Heart left ventricle (tissue), 16 donors: ENCODE results near the gene IL36B. TPM values are rescaled to one million over a fixed set of nuclear protein-coding genes. Genes with fewer than 3 reads are reported as not detected.

Experiments used
- ATAC-seq, 4 donors: fragments of 200-7000 bp; cut with Tn5 transposase; one replicate each; pipeline ENCODE4 v1.9.1; 2020 to 2022; ENCODE audit warnings: moderate library complexity in 4 of 4, mild to moderate bottlenecking in 3 of 4, moderate number of reproducible peaks in 1 of 4
- DNase-seq, 5 donors: peaks; one replicate each; pipeline ENCODE4 v3.0.0-alpha.2; 2020
- H3K27ac ChIP-seq, 12 donors: fragments of 200-600 bp; sonication (generic) in 4 of 12; one replicate each; pipeline versions ENCODE4 v1.5.0 to v1.8.0; 2016 to 2022; ENCODE audit warnings: mild to moderate bottlenecking in 2 of 12
- H3K27me3 ChIP-seq, 9 donors: fragments of 200-600 bp; sonication (generic) in 2 of 9; one replicate each; pipeline versions ENCODE4 v1.5.1 to v1.8.0; 2016 to 2022; ENCODE audit warnings: mild to moderate bottlenecking in 3 of 9
- H3K36me3 ChIP-seq, 9 donors: fragments of 200-600 bp; sonication (generic) in 2 of 9; one replicate each; pipeline versions ENCODE4 v1.5.0 to v1.8.0; 2018 to 2022; ENCODE audit warnings: mild to moderate bottlenecking in 2 of 9
- H3K4me1 ChIP-seq, 12 donors: fragments of 200-600 bp; sonication (generic) in 4 of 12; one replicate each; pipeline versions ENCODE4 v1.5.0 to v1.8.0; 2016 to 2022; ENCODE audit warnings: mild to moderate bottlenecking in 3 of 12
- H3K4me3 ChIP-seq, 12 donors: fragments of 200-600 bp; sonication (generic) in 4 of 12; one replicate each; pipeline versions ENCODE4 v1.5.0 to v1.8.0; 2017 to 2022; ENCODE audit warnings: mild to moderate bottlenecking in 9 of 12, moderate library complexity in 4 of 12
- H3K9me3 ChIP-seq, 12 donors: fragments of 200-600 bp; sonication (generic) in 4 of 12; one replicate each; pipeline versions ENCODE4 v1.5.0 to v1.8.0; 2016 to 2022; ENCODE audit warnings: mild to moderate bottlenecking in 1 of 12
- POLR2A ChIP-seq, 2 donors: fragments of 450-650 bp; IDR thresholded peaks; one replicate each; pipeline ENCODE4 v1.6.1; 2017; ENCODE audit warnings: antibody characterized with exemption in 2 of 2, mild to moderate bottlenecking in 2 of 2, moderate library complexity in 2 of 2
- WGBS, 4 donors: extraction: QIAGEN DNeasy Blood & Tissue Kit in 2 of 4; methylation state at CpG; one replicate each; pipeline versions ENCODE4 v1.1.5 to v1.1.7; 2013 to 2018; 5-methylcytosine and 5-hydroxymethylcytosine counted together
- intact Hi-C, 10 donors: fragments of 100-400 bp; cut with DNase I; formaldehyde crosslinking; loops; one replicate each; pipeline versions ENCODE4 v1.11.1 to v1.14.2; 2022
- polyA plus RNA-seq, 2 donors: library from polyadenylated mRNA; stranded (reverse); fragments of 200-250 nt; gene quantifications; one replicate each; pipeline ENCODE4 v1.2.3, GENCODE V29; 2013
- total RNA-seq, 9 donors: library from RNA; depleted of rRNA in 2 of 9; stranded (reverse); fragments of >200 nt in 2 of 9; fragmentation: NEBNext Ultra II Directional in 3 of 9; extraction: Animal tissue kit (Norgen Biotek cat#: 25700) in 3 of 9; gene quantifications; one replicate each; pipeline versions ENCODE4 v1.1.0 to v1.2.4, GENCODE V29; 2016 to 2023
- TF ChIP-seq, protein P1 (sequence below), 12 donors: fragments of 200-600 bp; sonication (generic) in 4 of 12; IDR thresholded peaks; one replicate each; pipeline versions ENCODE4 v1.5.0 to v1.8.0; 2018 to 2022; ENCODE audit warnings: antibody characterized with exemption in 12 of 12, mild to moderate bottlenecking in 5 of 12
- donor health status: ischemic (EF 13 %, LVEDD 7.1; RV severe dilation, severe dysfunction).
- donor health status: healthy with polysubstance abuse.
- donor health status: DM: no; HTN: yes; CAD: no.
- donor health status: DM: no; HTN: no; CAD: no.
- donor health status: ischemic (EF 25% LVEDD 6.9; RV normal size, moderate dysfunction).
- donor health status: ischemic (EF 25% LVEDD 5.7; RV mildly dilated, moderate dysfunction).
- donor health status: healthy.
- donor health status: DM: yes; HTN: yes; CAD: no.
- donor health status: ischemic (EF 35%, LVEDD 5.7; RV mildly dilated, moderate dysfunction).
- donor health status: nonischemic (EF 11% LVEDD 7.7; RV severe dilation, severe dysfunction).
- donor health status: DM: yes; HTN: yes; CAD: no.
- donor health status: PGD.
- donor health status: ischemic (EF 29% LVEDD 5.4; RV normal size, mild dysfunction).
- donor health status: nonischemic (EF 23%, LVEDD 6.1; RV moderate dilation, normal function).

The IL36B gene
- total and polyA plus RNA-seq, 11 donors = not detected

DNA sequence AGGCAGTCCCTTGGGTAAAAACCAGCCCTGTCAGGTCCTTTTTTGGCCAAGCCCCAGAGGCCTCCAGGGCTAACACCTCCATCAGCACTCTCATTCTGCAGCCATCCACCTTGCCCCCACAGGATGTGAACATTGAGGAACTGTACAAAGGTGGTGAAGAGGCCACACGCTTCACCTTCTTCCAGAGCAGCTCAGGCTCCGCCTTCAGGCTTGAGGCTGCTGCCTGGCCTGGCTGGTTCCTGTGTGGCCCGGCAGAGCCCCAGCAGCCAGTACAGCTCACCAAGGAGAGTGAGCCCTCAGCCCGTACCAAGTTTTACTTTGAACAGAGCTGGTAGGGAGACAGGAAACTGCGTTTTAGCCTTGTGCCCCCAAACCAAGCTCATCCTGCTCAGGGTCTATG is 22.4 kb upstream of the IL36B start:
- H3K9me3 ChIP-seq = no peaks in the 10 kb centered on the region
- peaks cover 0 to 10% (median 0%) of the 10 kb centered on the region in 12 donors for H3K4me1 ChIP-seq
- no peak for ATAC-seq
- DNase-seq = no peak
- H3K27ac ChIP-seq = no peak overlapping the region
- 78 to 94% (median 87%) methylated on average over 2 to 5 of the region's 5 CpGs for WGBS, 4 donors
- H3K27me3 ChIP-seq = no peaks in the 10 kb centered on the region
- TF ChIP-seq POLR2A (IDR thresholded peaks at IDR 0.05) = no peak
- TF ChIP-seq, protein P1, sequence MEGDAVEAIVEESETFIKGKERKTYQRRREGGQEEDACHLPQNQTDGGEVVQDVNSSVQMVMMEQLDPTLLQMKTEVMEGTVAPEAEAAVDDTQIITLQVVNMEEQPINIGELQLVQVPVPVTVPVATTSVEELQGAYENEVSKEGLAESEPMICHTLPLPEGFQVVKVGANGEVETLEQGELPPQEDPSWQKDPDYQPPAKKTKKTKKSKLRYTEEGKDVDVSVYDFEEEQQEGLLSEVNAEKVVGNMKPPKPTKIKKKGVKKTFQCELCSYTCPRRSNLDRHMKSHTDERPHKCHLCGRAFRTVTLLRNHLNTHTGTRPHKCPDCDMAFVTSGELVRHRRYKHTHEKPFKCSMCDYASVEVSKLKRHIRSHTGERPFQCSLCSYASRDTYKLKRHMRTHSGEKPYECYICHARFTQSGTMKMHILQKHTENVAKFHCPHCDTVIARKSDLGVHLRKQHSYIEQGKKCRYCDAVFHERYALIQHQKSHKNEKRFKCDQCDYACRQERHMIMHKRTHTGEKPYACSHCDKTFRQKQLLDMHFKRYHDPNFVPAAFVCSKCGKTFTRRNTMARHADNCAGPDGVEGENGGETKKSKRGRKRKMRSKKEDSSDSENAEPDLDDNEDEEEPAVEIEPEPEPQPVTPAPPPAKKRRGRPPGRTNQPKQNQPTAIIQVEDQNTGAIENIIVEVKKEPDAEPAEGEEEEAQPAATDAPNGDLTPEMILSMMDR (IDR thresholded peaks at IDR 0.05) = no peak
- intact Hi-C loops = no loop called here
- H3K36me3 ChIP-seq = no peaks in the 10 kb centered on the region
- no peak overlapping the region for H3K4me3 ChIP-seq

DNA sequence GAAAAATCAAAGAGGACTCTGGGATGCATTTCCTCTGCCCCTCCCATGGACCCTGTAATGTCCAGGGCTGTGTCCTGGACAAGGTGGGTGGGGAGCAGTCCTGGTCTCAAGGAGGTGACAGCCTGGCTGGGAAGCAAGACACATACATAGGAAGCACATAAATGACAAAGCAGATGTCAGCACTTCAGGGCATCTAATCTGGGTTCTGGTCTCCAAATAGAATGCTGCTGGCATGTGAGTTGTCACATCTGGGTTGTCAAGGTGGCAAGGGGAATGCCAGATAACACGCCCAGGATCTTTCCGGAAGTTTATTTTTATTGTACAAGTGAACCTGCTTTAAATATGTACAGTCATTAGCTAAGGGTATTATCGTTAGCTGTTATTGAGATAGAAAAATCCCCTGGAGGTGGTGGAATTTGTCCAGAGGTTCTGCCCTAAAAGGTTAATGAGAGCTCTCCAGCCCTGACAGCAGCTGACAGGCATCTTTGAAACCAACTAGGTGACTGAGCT is 20.7 kb upstream of the IL36B start:
- H3K36me3 ChIP-seq = no peaks in the 10 kb centered on the region
- peaks cover 0 to 10% (median 0%) of the 10 kb centered on the region in 12 donors for H3K4me1 ChIP-seq
- 14 to 35% (median 26%) methylated on average over 3 of the region's 3 CpGs for WGBS, 4 donors
- H3K9me3 ChIP-seq = no peaks in the 10 kb centered on the region
- no peak overlapping the region for H3K4me3 ChIP-seq
- intact Hi-C loops = no loop called here
- DNase-seq (no peak), ATAC-seq (peak in 2 of 4 donors; percentile 38 to 44)
- no peak for TF ChIP-seq POLR2A (IDR thresholded peaks at IDR 0.05)
- H3K27ac ChIP-seq = no peak overlapping the region
- no peaks in the 10 kb centered on the region for H3K27me3 ChIP-seq

DNA sequence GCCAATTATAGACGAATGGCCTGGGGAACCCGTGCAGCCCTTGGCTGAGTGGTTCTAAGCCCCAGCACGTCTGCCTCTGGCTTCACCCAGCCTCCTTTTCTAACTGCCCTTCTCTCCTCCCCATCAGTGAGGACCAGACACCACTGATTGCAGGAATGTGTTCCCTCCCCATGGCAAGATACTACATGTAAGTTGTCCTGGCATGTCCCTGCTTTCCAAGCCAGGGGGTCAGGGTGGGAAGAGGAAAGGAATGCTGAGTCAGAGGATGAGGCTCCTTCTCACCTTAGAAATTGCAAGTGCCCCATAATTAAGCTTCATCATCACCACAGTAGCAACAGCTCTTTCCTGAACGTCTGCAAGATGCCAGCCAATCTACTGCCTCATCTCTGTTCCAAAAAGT is 19.9 kb upstream of the IL36B start:
- DNase-seq (no peak), ATAC-seq (no peak)
- H3K9me3 ChIP-seq = no peaks in the 10 kb centered on the region
- no peak overlapping the region for H3K4me3 ChIP-seq
- intact Hi-C loops = no loop called here
- H3K36me3 ChIP-seq = no peaks in the 10 kb centered on the region
- no peak for TF ChIP-seq POLR2A (IDR thresholded peaks at IDR 0.05)
- TF ChIP-seq, protein P1 (IDR thresholded peaks at IDR 0.05) = no peak
- 36 to 52% (median 48%) methylated on average over 3 to 4 of the region's 4 CpGs for WGBS, 4 donors
- H3K27me3 ChIP-seq = no peaks in the 10 kb centered on the region
- no peak overlapping the region for H3K27ac ChIP-seq
- peaks cover 0 to 10% (median 0%) of the 10 kb centered on the region in 12 donors for H3K4me1 ChIP-seq

DNA sequence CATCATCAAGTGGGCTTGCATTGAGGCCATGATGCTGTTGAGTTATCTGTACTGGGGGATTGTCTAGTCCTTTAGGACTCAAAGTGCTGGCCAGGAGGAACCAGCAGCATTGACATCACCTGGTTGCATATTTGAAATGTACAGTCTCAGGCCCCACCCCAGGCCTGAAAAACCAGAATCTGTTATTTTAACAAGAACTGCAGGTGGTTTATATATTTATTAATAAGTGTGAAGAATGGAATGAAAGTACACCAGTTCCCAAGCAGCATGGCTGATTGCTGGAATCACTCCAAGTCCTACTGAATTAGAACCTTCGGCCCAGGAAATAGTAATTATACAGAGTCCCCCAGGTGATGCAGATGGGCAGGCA is 17.9 kb upstream of the IL36B start:
- WGBS, 4 donors = 54 to 79% (median 73%) methylated on average over 1 of the region's 1 CpG
- DNase-seq = no peak
- ATAC-seq = no peak
- no peaks in the 10 kb centered on the region for H3K27me3 ChIP-seq
- H3K4me3 ChIP-seq = no peak overlapping the region
- no peaks in the 10 kb centered on the region for H3K36me3 ChIP-seq
- H3K9me3 ChIP-seq = no peaks in the 10 kb centered on the region
- intact Hi-C loops = no loop called here
- peaks cover 0 to 10% (median 0%) of the 10 kb centered on the region in 12 donors for H3K4me1 ChIP-seq
- TF ChIP-seq, protein P1 (IDR thresholded peaks at IDR 0.05) = no peak
- TF ChIP-seq POLR2A (IDR thresholded peaks at IDR 0.05) = no peak
- no peak overlapping the region for H3K27ac ChIP-seq
